Keratinocyte (primary cell): Measurements from ENCODE around the gene MCM5. TPM values are rescaled to one million over a fixed set of nuclear protein-coding genes. Genes with fewer than 3 reads are reported as not detected.

Source experiments
- DNase-seq: peaks from one replicate; pipeline ENCODE4 v3.0.0-alpha.2; 2011; ENCODE audit warnings: low read depth, missing footprints, low spot score
- FAIRE-seq: peaks from 2 replicates; lab custom pipeline; 2011; peaks lifted over from hg19 to GRCh38; lab: Jason Lieb, UNC
- H2AFZ ChIP-seq: 2 replicates; pipeline ENCODE4 v1.6.0; 2012; ENCODE audit warnings: low read length, control low read depth, inconsistent platforms; ENCODE audit not compliant: control insufficient read depth
- H3K27ac ChIP-seq: 2 replicates; pipeline ENCODE4 v1.5.1; 2011; ENCODE audit warnings: low read length; ENCODE audit not compliant: control insufficient read depth, insufficient read depth
- H3K27me3 ChIP-seq: 3 replicates; pipeline ENCODE4 v1.6.0; 2011; ENCODE audit warnings: low read length; ENCODE audit not compliant: control insufficient read depth, insufficient read depth; ENCODE audit errors: extremely low read depth
- H3K36me3 ChIP-seq, 2 experiments: 2 replicates in 1 of 2; 3 replicates in 1 of 2; pipeline ENCODE4 v1.5.1; 2011; ENCODE audit warnings: low read length in 2 of 2, mild to moderate bottlenecking in 1 of 2; ENCODE audit not compliant: control insufficient read depth in 2 of 2, insufficient read depth in 2 of 2; ENCODE audit errors: extremely low read depth in 1 of 2
- H3K4me1 ChIP-seq: 3 replicates; pipeline ENCODE4 v1.5.1; 2011; ENCODE audit warnings: low read length; ENCODE audit not compliant: control insufficient read depth, insufficient read depth; ENCODE audit errors: extremely low read depth
- H3K4me2 ChIP-seq: 3 replicates; pipeline ENCODE4 v1.6.0; 2011; ENCODE audit warnings: low read depth, low read length; ENCODE audit not compliant: control insufficient read depth, insufficient read depth; ENCODE audit errors: extremely low read depth
- H3K4me3 ChIP-seq, 3 experiments: fragments of 200-600 bp in 1 of 3; sonication (generic) in 1 of 3; 2 replicates in 2 of 3; 3 replicates in 1 of 3; pipeline ENCODE4 v1.5.1; 2011 to 2016; ENCODE audit warnings: low read length in 3 of 3, mild to moderate bottlenecking in 3 of 3, control low read depth in 2 of 3, inconsistent platforms in 1 of 3, low read depth in 1 of 3, mixed read lengths in 1 of 3, mixed run types in 1 of 3, moderate library complexity in 1 of 3; ENCODE audit not compliant: control insufficient read depth in 2 of 3, insufficient read depth in 2 of 3; ENCODE audit errors: extremely low read depth in 1 of 3
- H3K79me2 ChIP-seq: 2 replicates; pipeline ENCODE4 v1.6.0; 2012; ENCODE audit warnings: low read length; ENCODE audit not compliant: control insufficient read depth, insufficient read depth
- H3K9ac ChIP-seq: 3 replicates; pipeline ENCODE4 v1.6.0; 2011; ENCODE audit warnings: low read length; ENCODE audit not compliant: control insufficient read depth, insufficient read depth; ENCODE audit errors: extremely low read depth
- H3K9me1 ChIP-seq: 3 replicates; pipeline ENCODE4 v1.6.0; 2011; ENCODE audit warnings: low read length; ENCODE audit not compliant: control insufficient read depth, insufficient read depth; ENCODE audit errors: extremely low read depth
- H3K9me3 ChIP-seq: 2 replicates; pipeline ENCODE4 v1.5.1; 2012; ENCODE audit warnings: low read depth, low read length; ENCODE audit not compliant: control insufficient read depth
- H4K20me1 ChIP-seq: 3 replicates; pipeline ENCODE4 v1.6.0; 2011; ENCODE audit warnings: low read length; ENCODE audit not compliant: control insufficient read depth, insufficient read depth; ENCODE audit errors: extremely low read depth
- CTCF ChIP-seq, 3 experiments: IDR thresholded peaks in 1 of 3; conservative IDR thresholded peaks in 1 of 3; optimal IDR thresholded peaks in 1 of 3; 2 replicates in 2 of 3; 3 replicates in 1 of 3; pipeline versions ENCODE3 to v1.5.1; 2011; ENCODE audit warnings: low read length in 3 of 3, mild to moderate bottlenecking in 3 of 3, moderate library complexity in 2 of 3, control low read depth in 1 of 3, inconsistent platforms in 1 of 3; ENCODE audit not compliant: insufficient read depth in 2 of 3; ENCODE audit errors: extremely low read depth in 1 of 3
- EZH2 ChIP-seq: IDR thresholded peaks from one replicate; pipeline ENCODE4 v1.6.1; 2012; ENCODE audit warnings: inconsistent platforms, mild to moderate bottlenecking, low read length, moderate library complexity
- dilution Hi-C: fragments of 300-500 bp; cut with MboI; formaldehyde crosslinking; loops from one replicate; pipeline ENCODE4 v1.7.0; 2020; ENCODE audit warnings: low sequenced_read_pairs; ENCODE audit not compliant: extremely low pct_ligation_motif_present
- polyA minus RNA-seq, 3 experiments: library from RNA; depleted of rRNA, polyadenylated mRNA; stranded (reverse); fragments of >200 nt; gene quantifications; 1 replicate in 1 of 3; 2 replicates in 1 of 3; 3 replicates in 1 of 3; pipeline ENCODE4 v1.2.3, GENCODE V29; 2011
- polyA plus RNA-seq, 5 experiments: library from polyadenylated mRNA; depleted of rRNA in 3 of 5; stranded (reverse) in 3 of 5; stranded (forward) in 1 of 5; unstranded in 1 of 5; fragments of >200 nt; gene quantifications; 1 replicate in 1 of 5; 2 replicates in 3 of 5; 3 replicates in 1 of 5; pipeline versions ENCODE4 v1.2.1 to v1.2.3, GENCODE V29; 2011 to 2012; ENCODE audit warnings: missing spikeins in 2 of 5, low read depth in 1 of 5, low replicate concordance in 1 of 5

MCM5 gene
- polyA plus RNA-seq: 10.6 to 31.1 TPM (median 24.4 TPM) in 3 replicates
- polyA plus RNA-seq (2011; ENCODE audit: low read depth): 2.7 TPM
- polyA plus RNA-seq (2011; cell fraction: cytosol; rRNA removed): 6.5 and 9.5 TPM in 2 replicates
- polyA plus RNA-seq (2011; cell fraction: nucleus; rRNA removed): 10.3 and 13.1 TPM in 2 replicates
- 3.2 and 38.1 TPM in 2 replicates for polyA plus RNA-seq (2012; ENCODE audit: low replicate concordance)
- 22.6 to 45.8 TPM (median 45.6 TPM) in 3 replicates for polyA minus RNA-seq
- 17.8 TPM for polyA minus RNA-seq (2011; cell fraction: cytosol; rRNA and poly(A)+ RNA removed)
- polyA minus RNA-seq (2011; cell fraction: nucleus; rRNA and poly(A)+ RNA removed): 14.0 and 14.7 TPM in 2 replicates

GRCh38 chr22:35399678-35400500 is at the start of gene MCM5:
TSS of gene MCM5 (plus strand) at chr22:35400140. CDS start at chr22:35400439, 299 bp downstream.
- Histone ChIP-seq H3K4me1 (peaks cover 14% of the 10 kb centered on the region), H3K4me2 (peak within 1 kb of the TSS; percentile 92), H4K20me1 (no peaks in the 10 kb centered on the region), H3K9me3 (no peaks in the 10 kb centered on the region), H3K9ac (peak within 1 kb of the TSS; percentile 86), H3K36me3 (peaks cover 0 to 18% of the 10 kb centered on the region in 2 experiments), H2AFZ (peak within 1 kb of the TSS; percentile 98), H3K4me3 (peak within 1 kb of the TSS; percentile 60 to 78 (median 76)), H3K79me2 (peaks cover 2% of the 10 kb centered on the region), H3K9me1 (no peaks in the 10 kb centered on the region), H3K27me3 (no peaks in the 10 kb centered on the region), H3K27ac (peak within 1 kb of the TSS; percentile 72)
- FAIRE-seq (peak; percentile 87), DNase-seq (peak; percentile 54)
- TF ChIP-seq EZH2: no peak
- no peak for TF ChIP-seq CTCF (optimal IDR thresholded peaks at IDR 0.05 in 1 of 3, IDR thresholded peaks at IDR 0.05 in 1 of 3, conservative IDR thresholded peaks at IDR 0.05 in 1 of 3; ENCODE audit: extremely low read depth in 1 of 3, insufficient read depth in 2 of 3, low read length in 3 of 3)
- dilution Hi-C loops: no loop called here

DNA sequence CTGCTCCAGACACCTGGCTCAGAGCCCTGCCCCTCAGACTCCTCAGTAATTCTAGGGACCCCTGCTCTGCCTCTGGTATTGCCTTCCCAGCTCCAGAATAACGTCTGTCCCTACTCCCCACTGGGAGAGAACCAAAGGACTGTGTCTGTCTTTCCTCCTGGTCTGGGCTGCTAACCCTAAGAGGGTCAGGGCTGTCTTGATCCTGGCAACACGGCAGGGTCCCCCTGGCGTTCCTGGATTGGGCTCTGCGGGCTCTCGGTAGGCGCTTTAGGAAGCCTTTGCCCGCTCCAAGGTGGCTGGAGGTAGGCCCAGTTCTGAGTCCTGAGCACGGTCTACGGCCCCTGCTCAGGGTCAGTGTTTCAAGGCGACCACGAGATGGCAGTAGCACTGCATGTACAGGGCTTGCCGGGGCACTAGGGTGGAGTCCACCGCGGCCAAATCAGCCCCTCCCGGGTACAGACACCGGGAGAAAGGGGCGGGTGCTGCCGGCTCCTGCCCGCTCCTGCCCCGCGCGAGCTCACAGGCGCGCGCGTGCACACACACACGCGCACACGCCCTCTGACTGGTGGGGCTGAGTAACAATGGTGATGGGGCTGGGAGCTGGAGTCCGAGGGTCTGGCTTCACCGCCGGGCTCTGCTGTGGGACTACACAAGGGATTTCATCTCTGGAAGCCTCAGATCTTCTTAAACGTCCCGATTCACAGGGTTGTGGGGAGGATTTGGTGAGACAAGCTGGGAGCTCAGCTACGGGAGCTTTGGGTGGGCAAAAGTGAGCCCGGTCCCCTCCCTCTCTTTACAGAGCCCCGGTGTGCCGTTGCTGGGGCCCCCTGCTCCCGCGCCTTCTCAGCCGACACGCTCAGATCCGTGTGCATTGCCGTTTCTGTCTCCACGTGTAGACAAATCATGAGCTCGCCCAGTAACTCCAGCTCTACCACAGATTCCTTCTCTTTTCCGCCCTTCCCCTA is 49.1 kb upstream of the MCM5 start:
- dilution Hi-C loops: no loop called here
- Histone ChIP-seq H4K20me1 (no peaks in the 10 kb centered on the region), H3K4me3 (peak overlapping the region; percentile 46 to 80 (median 71)), H3K4me2 (peak overlapping the region; percentile 99), H3K9me1 (no peaks in the 10 kb centered on the region), H3K9me3 (no peaks in the 10 kb centered on the region), H3K79me2 (no peaks in the 10 kb centered on the region), H3K27ac (peak overlapping the region; percentile 54), H2AFZ (peak overlapping the region; percentile 92), H3K36me3 (peaks cover 0 to 2% of the 10 kb centered on the region in 2 experiments), H3K9ac (peak overlapping the region; percentile 82), H3K27me3 (no peaks in the 10 kb centered on the region), H3K4me1 (peaks cover 10% of the 10 kb centered on the region)
- TF ChIP-seq EZH2 (no peak), CTCF (optimal IDR thresholded peaks at IDR 0.05 in 1 of 3, IDR thresholded peaks at IDR 0.05 in 1 of 3, conservative IDR thresholded peaks at IDR 0.05 in 1 of 3; ENCODE audit: extremely low read depth in 1 of 3, insufficient read depth in 2 of 3, low read length in 3 of 3) (peak; percentile 61 to 98 (median 94))
- DNase-seq: peak; percentile 77
- peak; percentile 90 for FAIRE-seq
